ENCODE results near the gene CREG2. TPM values are rescaled to one million over a fixed set of nuclear protein-coding genes. Genes with fewer than 3 reads are reported as not detected.

The CREG2 gene, protein sequence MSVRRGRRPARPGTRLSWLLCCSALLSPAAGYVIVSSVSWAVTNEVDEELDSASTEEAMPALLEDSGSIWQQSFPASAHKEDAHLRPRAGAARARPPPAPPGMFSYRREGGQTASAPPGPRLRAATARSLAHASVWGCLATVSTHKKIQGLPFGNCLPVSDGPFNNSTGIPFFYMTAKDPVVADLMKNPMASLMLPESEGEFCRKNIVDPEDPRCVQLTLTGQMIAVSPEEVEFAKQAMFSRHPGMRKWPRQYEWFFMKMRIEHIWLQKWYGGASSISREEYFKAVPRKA
- total RNA-seq = 0.65 and 2.4 TPM in 2 replicates

GRCh38 chr2:101387151-101387834, at the start of gene CREG2:
CREG2 (minus strand) TSS chr2:101387503; CDS start chr2:101387457, 46 bp downstream.

GRCh38 chr2:101308432-101309210, 78.7 kb downstream of the CREG2 start, which contains the start of gene RNF149:
RNF149 (minus strand) TSS chr2:101308701; CDS start chr2:101308588, 113 bp downstream.

Other genes with a start within 250 kb of the CREG2 start
- gene TBC1D8, start 236.1 kb downstream of the CREG2 start, total RNA-seq = 9.7 and 12.1 TPM in 2 replicates
- 18.3 and 19.4 TPM in 2 replicates for gene CNOT11, start 134.6 kb downstream of the CREG2 start, total RNA-seq
- 48.2 and 57.4 TPM in 2 replicates for gene RNF149, start 78.8 kb downstream of the CREG2 start, total RNA-seq
- 2.5 and 6.4 TPM in 2 replicates for gene RFX8, start 87.6 kb upstream of the CREG2 start, total RNA-seq